Measurements from ENCODE around the gene NBEAL1. TPM values are rescaled to one million over a fixed set of nuclear protein-coding genes. Genes with fewer than 3 reads are reported as not detected.

The NBEAL1 gene
- total RNA-seq, 4 donors from 2014 or later, result 20.5 to 24.1 (median 23.1) TPM

- no peaks in the 10 kb centered on the region for H3K9me3 ChIP-seq
- TF ChIP-seq CTCF (IDR thresholded peaks at IDR 0.05), result no peak
- TF ChIP-seq POLR2A (IDR thresholded peaks at IDR 0.05; ENCODE audit: low read depth), result no peak
- no peak for TF ChIP-seq POLR2AphosphoS5 (IDR thresholded peaks at IDR 0.05)
- no peak for TF ChIP-seq EP300 (IDR thresholded peaks at IDR 0.05)
- DNase-seq (ENCODE audit: extremely low spot score), result no peak
- H3K4me3 ChIP-seq, result no peak overlapping the region
- 98% methylated on average over 2 of the region's 2 CpGs for WGBS
- no peaks in the 10 kb centered on the region for H3K27me3 ChIP-seq
- no peak overlapping the region for H3K27ac ChIP-seq (replicated peaks in 1 of 4)
- H3K4me1 ChIP-seq, result peaks cover 0 to 4% (median 0%) of the 10 kb centered on the region in 4 donors
- H3K36me3 ChIP-seq, result peaks cover 0 to 37% (median 20%) of the 10 kb centered on the region in 4 donors
- intact Hi-C loops (cut with DNase I), result no loop called here
These were observed 28.6 kb downstream of the NBEAL1 start for GRCh38 chr2:203043226-203043625.

GRCh38 chr2:203045867-203046266, 31.2 kb downstream of the NBEAL1 start:
- H3K27me3 ChIP-seq, result no peaks in the 10 kb centered on the region
- intact Hi-C loops (cut with DNase I), result no loop called here
- no peak overlapping the region for H3K27ac ChIP-seq (replicated peaks in 1 of 4)
- peaks cover 0 to 4% (median 0%) of the 10 kb centered on the region in 4 donors for H3K4me1 ChIP-seq
- TF ChIP-seq CTCF (IDR thresholded peaks at IDR 0.05) (no peak), POLR2A (IDR thresholded peaks at IDR 0.05; ENCODE audit: low read depth) (no peak), POLR2AphosphoS5 (IDR thresholded peaks at IDR 0.05) (no peak), EP300 (IDR thresholded peaks at IDR 0.05) (no peak)
- DNase-seq (ENCODE audit: extremely low spot score), result no peak
- 100% methylated on average over 1 of the region's 1 CpG for WGBS
- no peak overlapping the region for H3K4me3 ChIP-seq
- no peaks in the 10 kb centered on the region for H3K9me3 ChIP-seq
- H3K36me3 ChIP-seq, result peaks cover 0 to 57% (median 27%) of the 10 kb centered on the region in 4 donors

- intact Hi-C loops (cut with DNase I), result no loop called here
- DNase-seq (ENCODE audit: extremely low spot score), result no peak
- H3K4me1 ChIP-seq, result no peaks in the 10 kb centered on the region
- TF ChIP-seq POLR2A (IDR thresholded peaks at IDR 0.05; ENCODE audit: low read depth) (no peak), POLR2AphosphoS5 (IDR thresholded peaks at IDR 0.05) (no peak)
- H3K27me3 ChIP-seq, result no peaks in the 10 kb centered on the region
- 100% methylated on average over 3 of the region's 3 CpGs for WGBS
- no peaks in the 10 kb centered on the region for H3K9me3 ChIP-seq
- H3K36me3 ChIP-seq, result peaks cover 7 to 63% (median 29%) of the 10 kb centered on the region in 4 donors
- no peak overlapping the region for H3K27ac ChIP-seq (replicated peaks in 1 of 4)
- no peak overlapping the region for H3K4me3 ChIP-seq
These were observed 37.9 kb downstream of the NBEAL1 start for GRCh38 chr2:203052539-203052938.

- Histone ChIP-seq H3K36me3 (peaks cover 5 to 74% (median 38%) of the 10 kb centered on the region in 4 donors), H3K27me3 (no peaks in the 10 kb centered on the region), H3K4me3 (no peak overlapping the region), H3K27ac (replicated peaks in 1 of 4) (no peak overlapping the region), H3K4me1 (no peaks in the 10 kb centered on the region), H3K9me3 (no peaks in the 10 kb centered on the region)
- intact Hi-C loops (cut with DNase I), result no loop called here
- no peak for TF ChIP-seq POLR2AphosphoS5 (IDR thresholded peaks at IDR 0.05)
- no peak for TF ChIP-seq CTCF (IDR thresholded peaks at IDR 0.05)
- TF ChIP-seq EP300 (IDR thresholded peaks at IDR 0.05), result no peak
- no peak for TF ChIP-seq POLR2A (IDR thresholded peaks at IDR 0.05; ENCODE audit: low read depth)
- no peak for DNase-seq (ENCODE audit: extremely low spot score)
- WGBS, result 79% methylated on average over 5 of the region's 5 CpGs
These were observed 45.0 kb downstream of the NBEAL1 start for GRCh38 chr2:203059567-203060240.

GRCh38 chr2:203061346-203061745, 46.7 kb downstream of the NBEAL1 start:
- Histone ChIP-seq H3K4me1 (no peaks in the 10 kb centered on the region), H3K27ac (replicated peaks in 1 of 4) (no peak overlapping the region), H3K4me3 (no peak overlapping the region), H3K27me3 (no peaks in the 10 kb centered on the region), H3K9me3 (no peaks in the 10 kb centered on the region), H3K36me3 (peaks cover 5 to 79% (median 37%) of the 10 kb centered on the region in 4 donors)
- TF ChIP-seq POLR2AphosphoS5 (IDR thresholded peaks at IDR 0.05), result no peak
- DNase-seq (ENCODE audit: extremely low spot score), result no peak
- WGBS, result 76% methylated on average over 4 of the region's 4 CpGs
- intact Hi-C loops (cut with DNase I), result no loop called here
